ENCODE measurements around the gene RSAD2. TPM values are rescaled to one million over a fixed set of nuclear protein-coding genes. Genes with fewer than 3 reads are reported as not detected.
"Not testable (repeated sequence)": the region's sequence is repeated elsewhere in the genome, so short reads cannot be mapped to it uniquely, and the experiment has no call there.

Gene RSAD2
- total and polyA plus RNA-seq, 4 donors: 2.1 to 13.9 (median 4.8) TPM

- DNase-seq (ENCODE audit: low read depth in 4 of 6, low spot score in 6 of 6): peak in 1 of 6 donors; percentile 36
- Histone ChIP-seq H3K4me1 (ENCODE audit: control insufficient read depth, insufficient read depth, low read length) (no peaks in the 10 kb centered on the region), H3K4me3 (ENCODE audit: low read depth, low read length) (no peak overlapping the region), H3K27me3 (ENCODE audit: control insufficient read depth, insufficient read depth, low read length) (no peaks in the 10 kb centered on the region), H3K27ac (ENCODE audit: low read depth, low read length) (no peak overlapping the region), H3K36me3 (ENCODE audit: control insufficient read depth, insufficient read depth, low read length) (no peaks in the 10 kb centered on the region), H3K9me3 (ENCODE audit: control insufficient read depth, insufficient read depth, low read length) (peaks cover 41% of the 10 kb centered on the region)
- WGBS (ENCODE audit: insufficient coverage): 50% methylated on average over 1 of the region's 3 CpGs
Measured at GRCh38 chr2:6845312-6845711, 32.3 kb upstream of the RSAD2 start.

GRCh38 chr2:6845903-6846302, 31.7 kb upstream of the RSAD2 start:
- 100% methylated on average over 1 of the region's 2 CpGs for WGBS (ENCODE audit: insufficient coverage)

GRCh38 chr2:6846540-6846939, 31.0 kb upstream of the RSAD2 start:
- no peaks in the 10 kb centered on the region for H3K36me3 ChIP-seq (ENCODE audit: control insufficient read depth, insufficient read depth, low read length)
- no peak overlapping the region for H3K27ac ChIP-seq (ENCODE audit: low read depth, low read length)
- WGBS (ENCODE audit: insufficient coverage): no CpG with 5 or more reads among the region's 1 CpG
- no peak overlapping the region for H3K4me3 ChIP-seq (ENCODE audit: low read depth, low read length)
- DNase-seq (ENCODE audit: low read depth in 4 of 6, low spot score in 6 of 6): no peak
- H3K4me1 ChIP-seq (ENCODE audit: control insufficient read depth, insufficient read depth, low read length): no peaks in the 10 kb centered on the region
- H3K9me3 ChIP-seq (ENCODE audit: control insufficient read depth, insufficient read depth, low read length): peaks cover 41% of the 10 kb centered on the region
- H3K27me3 ChIP-seq (ENCODE audit: control insufficient read depth, insufficient read depth, low read length): no peaks in the 10 kb centered on the region

More at GRCh38 chr2:6845903-6846302, 31.7 kb upstream of the RSAD2 start:
- no peak for DNase-seq (ENCODE audit: low read depth in 4 of 6, low spot score in 6 of 6)
- H3K4me3 ChIP-seq (ENCODE audit: low read depth, low read length): no peak overlapping the region
- H3K4me1 ChIP-seq (ENCODE audit: control insufficient read depth, insufficient read depth, low read length): no peaks in the 10 kb centered on the region
- H3K36me3 ChIP-seq (ENCODE audit: control insufficient read depth, insufficient read depth, low read length): no peaks in the 10 kb centered on the region
- peaks cover 41% of the 10 kb centered on the region for H3K9me3 ChIP-seq (ENCODE audit: control insufficient read depth, insufficient read depth, low read length)
- no peaks in the 10 kb centered on the region for H3K27me3 ChIP-seq (ENCODE audit: control insufficient read depth, insufficient read depth, low read length)
- H3K27ac ChIP-seq (ENCODE audit: low read depth, low read length): no peak overlapping the region

- H3K36me3 ChIP-seq (ENCODE audit: control insufficient read depth, insufficient read depth, low read length): no peaks in the 10 kb centered on the region
- H3K9me3 ChIP-seq (ENCODE audit: control insufficient read depth, insufficient read depth, low read length): peaks cover 41% of the 10 kb centered on the region
- H3K27ac ChIP-seq (ENCODE audit: low read depth, low read length): no peak overlapping the region
- no peaks in the 10 kb centered on the region for H3K27me3 ChIP-seq (ENCODE audit: control insufficient read depth, insufficient read depth, low read length)
- DNase-seq (ENCODE audit: low read depth in 4 of 6, low spot score in 6 of 6): no peak
- WGBS (ENCODE audit: insufficient coverage): 82% methylated on average over 5 of the region's 6 CpGs
- H3K4me1 ChIP-seq (ENCODE audit: control insufficient read depth, insufficient read depth, low read length): no peaks in the 10 kb centered on the region
- no peak overlapping the region for H3K4me3 ChIP-seq (ENCODE audit: low read depth, low read length)
Measured at GRCh38 chr2:6846967-6847681, 30.5 kb upstream of the RSAD2 start.

GRCh38 chr2:6852195-6852594, 25.4 kb upstream of the RSAD2 start:
- Histone ChIP-seq H3K27me3 (ENCODE audit: control insufficient read depth, insufficient read depth, low read length) (no peaks in the 10 kb centered on the region), H3K9me3 (ENCODE audit: control insufficient read depth, insufficient read depth, low read length) (peaks cover 4% of the 10 kb centered on the region), H3K4me3 (ENCODE audit: low read depth, low read length) (no peak overlapping the region), H3K27ac (ENCODE audit: low read depth, low read length) (no peak overlapping the region), H3K4me1 (ENCODE audit: control insufficient read depth, insufficient read depth, low read length) (no peaks in the 10 kb centered on the region), H3K36me3 (ENCODE audit: control insufficient read depth, insufficient read depth, low read length) (no peaks in the 10 kb centered on the region)
- no CpG with 5 or more reads among the region's 2 CpGs for WGBS (ENCODE audit: insufficient coverage)
- DNase-seq (ENCODE audit: low read depth in 4 of 6, low spot score in 6 of 6): no peak

GRCh38 chr2:6854416-6854815, 23.2 kb upstream of the RSAD2 start:
- WGBS (ENCODE audit: insufficient coverage): no CpG with 5 or more reads among the region's 2 CpGs

GRCh38 chr2:6855860-6856547, 21.6 kb upstream of the RSAD2 start:
- H3K9me3 ChIP-seq (ENCODE audit: control insufficient read depth, insufficient read depth, low read length): peaks cover 5% of the 10 kb centered on the region
- H3K4me3 ChIP-seq (ENCODE audit: low read depth, low read length): no peak overlapping the region
- H3K27me3 ChIP-seq (ENCODE audit: control insufficient read depth, insufficient read depth, low read length): no peaks in the 10 kb centered on the region
- H3K27ac ChIP-seq (ENCODE audit: low read depth, low read length): no peak overlapping the region
- H3K36me3 ChIP-seq (ENCODE audit: control insufficient read depth, insufficient read depth, low read length): peaks cover 2% of the 10 kb centered on the region
- H3K4me1 ChIP-seq (ENCODE audit: control insufficient read depth, insufficient read depth, low read length): no peaks in the 10 kb centered on the region
- no peak for DNase-seq (ENCODE audit: low read depth in 4 of 6, low spot score in 6 of 6)

More at GRCh38 chr2:6854416-6854815, 23.2 kb upstream of the RSAD2 start:
- H3K27me3 ChIP-seq (ENCODE audit: control insufficient read depth, insufficient read depth, low read length): no peaks in the 10 kb centered on the region
- no peak overlapping the region for H3K4me3 ChIP-seq (ENCODE audit: low read depth, low read length)
- H3K27ac ChIP-seq (ENCODE audit: low read depth, low read length): no peak overlapping the region
- peak in 2 of 6 donors; percentile 4 to 51 for DNase-seq (ENCODE audit: low read depth in 4 of 6, low spot score in 6 of 6)
- no peaks in the 10 kb centered on the region for H3K4me1 ChIP-seq (ENCODE audit: control insufficient read depth, insufficient read depth, low read length)
- H3K36me3 ChIP-seq (ENCODE audit: control insufficient read depth, insufficient read depth, low read length): no peaks in the 10 kb centered on the region
- H3K9me3 ChIP-seq (ENCODE audit: control insufficient read depth, insufficient read depth, low read length): peaks cover 2% of the 10 kb centered on the region

- Histone ChIP-seq H3K4me3 (ENCODE audit: low read depth, low read length) (no peak overlapping the region), H3K9me3 (ENCODE audit: control insufficient read depth, insufficient read depth, low read length) (peaks cover 5% of the 10 kb centered on the region), H3K27ac (ENCODE audit: low read depth, low read length) (no peak overlapping the region), H3K27me3 (ENCODE audit: control insufficient read depth, insufficient read depth, low read length) (no peaks in the 10 kb centered on the region), H3K36me3 (ENCODE audit: control insufficient read depth, insufficient read depth, low read length) (peaks cover 3% of the 10 kb centered on the region), H3K4me1 (ENCODE audit: control insufficient read depth, insufficient read depth, low read length) (no peaks in the 10 kb centered on the region)
- no CpG with 5 or more reads among the region's 1 CpG for WGBS (ENCODE audit: insufficient coverage)
- DNase-seq (ENCODE audit: low read depth in 4 of 6, low spot score in 6 of 6): no peak
Measured at GRCh38 chr2:6856548-6856920, 21.0 kb upstream of the RSAD2 start.

- H3K36me3 ChIP-seq (ENCODE audit: control insufficient read depth, insufficient read depth, low read length); DNase-seq (ENCODE audit: low read depth in 4 of 6, low spot score in 6 of 6); H3K9me3 ChIP-seq (ENCODE audit: control insufficient read depth, insufficient read depth, low read length); H3K27ac ChIP-seq (ENCODE audit: low read depth, low read length); H3K4me3 ChIP-seq (ENCODE audit: low read depth, low read length); H3K4me1 ChIP-seq (ENCODE audit: control insufficient read depth, insufficient read depth, low read length); H3K27me3 ChIP-seq (ENCODE audit: control insufficient read depth, insufficient read depth, low read length): not testable (repeated sequence)
- WGBS (ENCODE audit: insufficient coverage): no CpG with 5 or more reads among the region's 4 CpGs
Measured at GRCh38 chr2:6858466-6859027, 19.0 kb upstream of the RSAD2 start.

- H3K27ac ChIP-seq (ENCODE audit: low read depth, low read length): no peak overlapping the region
- no peak for DNase-seq (ENCODE audit: low read depth in 4 of 6, low spot score in 6 of 6)
- peaks cover 5% of the 10 kb centered on the region for H3K9me3 ChIP-seq (ENCODE audit: control insufficient read depth, insufficient read depth, low read length)
- H3K4me1 ChIP-seq (ENCODE audit: control insufficient read depth, insufficient read depth, low read length): peaks cover 5% of the 10 kb centered on the region
- H3K36me3 ChIP-seq (ENCODE audit: control insufficient read depth, insufficient read depth, low read length): peaks cover 5% of the 10 kb centered on the region
- 100% methylated on average over 1 of the region's 3 CpGs for WGBS (ENCODE audit: insufficient coverage)
- no peak overlapping the region for H3K4me3 ChIP-seq (ENCODE audit: low read depth, low read length)
- no peaks in the 10 kb centered on the region for H3K27me3 ChIP-seq (ENCODE audit: control insufficient read depth, insufficient read depth, low read length)
Measured at GRCh38 chr2:6860296-6860695, 17.3 kb upstream of the RSAD2 start.
